H1 (cell line): ENCODE results near the gene CFAP97D1. TPM values are rescaled to one million over a fixed set of nuclear protein-coding genes. Genes with fewer than 3 reads are reported as not detected.
A peak's percentile ranks its signal among the peaks of the same experiment; 100 is the strongest.

Source experiments
- CTCF ChIA-PET: fragments of 300-600 bp; sonication (Branson Sonifier 250); formaldehyde crosslinking; loops from one replicate; lab custom pipeline; 2021; ENCODE audit not compliant: partially characterized antibody; lab: Charles Lee
- POLR2A ChIA-PET: fragments of 300-600 bp; sonication (Branson Sonifier 250); formaldehyde crosslinking; loops from one replicate; lab custom pipeline; 2021; ENCODE audit warnings: inconsistent platforms; ENCODE audit not compliant: partially characterized antibody; lab: Charles Lee
- DNase-seq, 2 experiments: peaks; one replicate each; pipeline versions ENCODE4 v3.0.0 to v3.0.0-alpha.2; 2010 to 2022; ENCODE audit warnings: low spot score in 2 of 2, low read depth in 1 of 2, mixed read lengths in 1 of 2
- FAIRE-seq: peaks from 2 replicates; lab custom pipeline; 2011; peaks lifted over from hg19 to GRCh38; lab: Jason Lieb, UNC
- H2AFZ ChIP-seq: 2 replicates; pipeline ENCODE4 v1.8.1; 2012; ENCODE audit warnings: low read length, inconsistent platforms
- H2AK5ac ChIP-seq: 2 replicates; pipeline ENCODE4 v1.6.1; 2013; ENCODE audit warnings: low read depth, low read length
- H2BK120ac ChIP-seq: replicated peaks from 2 replicates; pipeline ENCODE3; 2013; ENCODE audit warnings: low read depth, low read length, inconsistent platforms
- H2BK12ac ChIP-seq: 2 replicates; pipeline ENCODE4 v1.6.1; 2013; ENCODE audit warnings: low read depth, low read length
- H2BK15ac ChIP-seq: 2 replicates; pipeline ENCODE4 v1.6.1; 2013; ENCODE audit warnings: low read length
- H2BK20ac ChIP-seq: 2 replicates; pipeline ENCODE4 v1.6.1; 2013; ENCODE audit warnings: low read length
- H2BK5ac ChIP-seq: 2 replicates; pipeline ENCODE4 v1.6.1; 2013; ENCODE audit warnings: low read depth, low read length
- H3K14ac ChIP-seq: 2 replicates; pipeline ENCODE4 v1.6.1; 2013; ENCODE audit warnings: inconsistent platforms; ENCODE audit not compliant: insufficient read length
- H3K18ac ChIP-seq: 2 replicates; pipeline ENCODE4 v1.6.1; 2013; ENCODE audit warnings: low read length; ENCODE audit errors: extremely low read depth
- H3K23ac ChIP-seq: 2 replicates; pipeline ENCODE4 v1.6.1; 2013; ENCODE audit warnings: inconsistent platforms; ENCODE audit not compliant: insufficient read length
- H3K23me2 ChIP-seq: 2 replicates; pipeline ENCODE4 v1.6.1; 2013; ENCODE audit warnings: low read depth, low read length
- H3K27ac ChIP-seq: 2 replicates; pipeline ENCODE4 v1.6.1; 2011; ENCODE audit warnings: low read depth, low read length, inconsistent platforms
- H3K27me3 ChIP-seq, 4 experiments: replicated peaks in 1 of 4; 1 replicate in 1 of 4; 2 replicates in 3 of 4; pipeline versions ENCODE4 v1.6.1 to v1.8.1; 2011 to 2013; ENCODE audit warnings: low read length in 3 of 4, mild to moderate bottlenecking in 3 of 4, inconsistent platforms in 2 of 4, mixed read lengths in 2 of 4, moderate library complexity in 1 of 4; ENCODE audit not compliant: control insufficient read depth in 3 of 4, insufficient read depth in 3 of 4; ENCODE audit errors: extremely low read depth in 1 of 4
- H3K36me3 ChIP-seq, 4 experiments: 2 replicates each; pipeline versions ENCODE4 v1.6.1 to v1.8.1; 2011 to 2013; ENCODE audit warnings: mild to moderate bottlenecking in 4 of 4, low read length in 3 of 4, moderate library complexity in 2 of 4, control low read depth in 1 of 4, inconsistent platforms in 1 of 4; ENCODE audit not compliant: insufficient read depth in 4 of 4, control insufficient read depth in 2 of 4
- H3K4ac ChIP-seq: replicated peaks from 2 replicates; pipeline ENCODE3; 2013; ENCODE audit warnings: low read length, low read depth, mixed read lengths, inconsistent platforms; ENCODE audit not compliant: insufficient read length
- H3K4me1 ChIP-seq, 4 experiments: replicated peaks in 1 of 4; 1 replicate in 1 of 4; 2 replicates in 3 of 4; pipeline versions ENCODE4 v1.6.1 to v1.8.1; 2011 to 2013; ENCODE audit warnings: low read length in 3 of 4, inconsistent platforms in 2 of 4, mixed read lengths in 1 of 4; ENCODE audit not compliant: insufficient read depth in 4 of 4, control insufficient read depth in 3 of 4
- H3K4me2 ChIP-seq, 2 experiments: 2 replicates each; pipeline versions ENCODE4 v1.6.1 to v1.8.1; 2011 to 2013; ENCODE audit warnings: low read depth in 2 of 2, low read length in 2 of 2, control low read depth in 1 of 2, inconsistent platforms in 1 of 2, mild to moderate bottlenecking in 1 of 2; ENCODE audit not compliant: insufficient read depth in 1 of 2
- H3K4me3 ChIP-seq, 4 experiments: fragments of 200-600, 300-600 bp in 1 of 4; sonication (generic), shearing (Covaris generic), sonication (Bioruptor Twin) in 1 of 4; 2 replicates each; pipeline versions ENCODE4 v1.5.1 to v1.8.1; 2011 to 2016; ENCODE audit warnings: low read length in 4 of 4, low read depth in 3 of 4, control low read depth in 2 of 4, inconsistent platforms in 2 of 4, mild to moderate bottlenecking in 2 of 4, mixed read lengths in 1 of 4, moderate library complexity in 1 of 4; ENCODE audit not compliant: insufficient read depth in 2 of 4; ENCODE audit errors: extremely low read depth in 1 of 4
- H3K56ac ChIP-seq: replicated peaks from 2 replicates; pipeline ENCODE3; 2013; ENCODE audit warnings: low read depth, mild to moderate bottlenecking, mixed read lengths, low read length, inconsistent platforms; ENCODE audit not compliant: insufficient read length
- H3K79me1 ChIP-seq: 2 replicates; pipeline ENCODE4 v1.6.1; 2013; ENCODE audit warnings: low read depth, low read length, control low read depth
- H3K79me2 ChIP-seq, 2 experiments: 2 replicates each; pipeline versions ENCODE4 v1.6.1 to v1.8.1; 2012 to 2013; ENCODE audit warnings: low read length in 2 of 2, mild to moderate bottlenecking in 2 of 2, inconsistent platforms in 1 of 2; ENCODE audit not compliant: insufficient read depth in 2 of 2, control insufficient read depth in 1 of 2
- H3K9ac ChIP-seq, 4 experiments: replicated peaks in 1 of 4; 1 replicate in 1 of 4; 2 replicates in 3 of 4; pipeline versions ENCODE4 v1.6.1 to v1.8.1; 2011 to 2013; ENCODE audit warnings: low read depth in 3 of 4, low read length in 3 of 4, control low read depth in 2 of 4, mild to moderate bottlenecking in 2 of 4, moderate library complexity in 2 of 4, inconsistent platforms in 1 of 4; ENCODE audit errors: extremely low read depth in 1 of 4
- H3K9me3 ChIP-seq, 2 experiments: 2 replicates each; pipeline versions ENCODE4 v1.6.1 to v1.8.1; 2012 to 2013; ENCODE audit warnings: mild to moderate bottlenecking in 2 of 2, moderate library complexity in 2 of 2, control low read depth in 1 of 2, inconsistent platforms in 1 of 2, low read depth in 1 of 2, low read length in 1 of 2, mixed read lengths in 1 of 2; ENCODE audit not compliant: insufficient read depth in 2 of 2
- H4K20me1 ChIP-seq, 2 experiments: replicated peaks in 1 of 2; 2 replicates each; pipeline versions ENCODE3 to v1.8.1; 2011 to 2013; ENCODE audit warnings: inconsistent platforms in 2 of 2, low read length in 2 of 2, mild to moderate bottlenecking in 1 of 2; ENCODE audit not compliant: insufficient read depth in 2 of 2, control insufficient read depth in 1 of 2
- H4K5ac ChIP-seq: 2 replicates; pipeline ENCODE4 v1.6.1; 2013; ENCODE audit warnings: low read length, low read depth, mixed read lengths, inconsistent platforms; ENCODE audit not compliant: insufficient read length
- H4K8ac ChIP-seq: 2 replicates; pipeline ENCODE4 v1.8.0; 2013; ENCODE audit warnings: mild to moderate bottlenecking, moderate library complexity, low read length, inconsistent platforms; ENCODE audit not compliant: insufficient read depth; ENCODE audit errors: extremely low read depth
- H4K91ac ChIP-seq: replicated peaks from 2 replicates; pipeline ENCODE3; 2013; ENCODE audit warnings: low read length, mixed read lengths, inconsistent platforms; ENCODE audit not compliant: insufficient read length
- RAD21 ChIP-seq, 2 experiments: IDR thresholded peaks in 1 of 2; conservative IDR thresholded peaks in 1 of 2; 2 replicates each; pipeline ENCODE4 v1.6.1; 2011; ENCODE audit warnings: low read depth in 2 of 2, low read length in 2 of 2, improper control_type of control experiment in 1 of 2, inconsistent platforms in 1 of 2, mild to moderate bottlenecking in 1 of 2, moderate library complexity in 1 of 2
- SP4 ChIP-seq: IDR thresholded peaks from 2 replicates; pipeline ENCODE4 v1.6.1; 2012; ENCODE audit warnings: low read length, inconsistent platforms
- TEAD4 ChIP-seq: IDR thresholded peaks from 2 replicates; pipeline ENCODE4 v1.6.1; 2012; ENCODE audit warnings: low read depth, low read length, inconsistent platforms, mixed read lengths
- WGBS, 2 experiments: shearing (Covaris generic) in 1 of 2; methylation state at CpG; one replicate each; pipeline versions ENCODE4 v1.1.6 to v1.1.7; 2013 to 2015; ENCODE audit warnings: low lambda C conversion rate in 2 of 2, mixed read lengths in 2 of 2, inconsistent platforms in 1 of 2, low coverage in 1 of 2, missing lambda C conversion rate in 1 of 2; ENCODE audit not compliant: insufficient replicate concordance in 2 of 2, insufficient coverage in 1 of 2, insufficient read length in 1 of 2; ENCODE audit errors: extremely low coverage in 1 of 2, missing lambda C conversion rate in 1 of 2; 5-methylcytosine and 5-hydroxymethylcytosine counted together
- polyA plus RNA-seq, 7 experiments: library from polyadenylated mRNA; depleted of rRNA in 3 of 7; stranded (reverse) in 5 of 7; unstranded in 2 of 7; fragments of >200 nt in 5 of 7; fragments of 200-250 nt in 2 of 7; gene quantifications; 1 replicate in 5 of 7; 2 replicates in 1 of 7; 4 replicates in 1 of 7; pipeline versions ENCODE4 v1.2.1 to v1.2.3, GENCODE V29; 2011 to 2013; ENCODE audit warnings: missing spikeins in 2 of 7, mixed read lengths in 2 of 7
- total RNA-seq: library from RNA; stranded (reverse); fragmentation: NEBNext Ultra II Directional; extraction: Animal tissue kit (Norgen Biotek cat#: 25700); gene quantifications from 2 replicates; pipeline ENCODE4 v1.2.1, GENCODE V29; 2021
- TF ChIP-seq, protein P1 (sequence below), 3 experiments: IDR thresholded peaks; 1 replicate in 2 of 3; 2 replicates in 1 of 3; pipeline versions ENCODE4 v1.5.1 to v1.6.1; 2011; ENCODE audit warnings: low read length in 3 of 3, mild to moderate bottlenecking in 3 of 3, inconsistent platforms in 2 of 3, low read depth in 1 of 3, moderate library complexity in 1 of 3; ENCODE audit not compliant: insufficient read depth in 1 of 3; ENCODE audit errors: control extremely low read depth in 1 of 3

Gene CFAP97D1
- total and polyA plus RNA-seq, 2 of the 8 experiments (the other 6 are each of a cell fraction or from before 2014, with no cell fraction given) = 0.02 to 0.07 TPM

DNA sequence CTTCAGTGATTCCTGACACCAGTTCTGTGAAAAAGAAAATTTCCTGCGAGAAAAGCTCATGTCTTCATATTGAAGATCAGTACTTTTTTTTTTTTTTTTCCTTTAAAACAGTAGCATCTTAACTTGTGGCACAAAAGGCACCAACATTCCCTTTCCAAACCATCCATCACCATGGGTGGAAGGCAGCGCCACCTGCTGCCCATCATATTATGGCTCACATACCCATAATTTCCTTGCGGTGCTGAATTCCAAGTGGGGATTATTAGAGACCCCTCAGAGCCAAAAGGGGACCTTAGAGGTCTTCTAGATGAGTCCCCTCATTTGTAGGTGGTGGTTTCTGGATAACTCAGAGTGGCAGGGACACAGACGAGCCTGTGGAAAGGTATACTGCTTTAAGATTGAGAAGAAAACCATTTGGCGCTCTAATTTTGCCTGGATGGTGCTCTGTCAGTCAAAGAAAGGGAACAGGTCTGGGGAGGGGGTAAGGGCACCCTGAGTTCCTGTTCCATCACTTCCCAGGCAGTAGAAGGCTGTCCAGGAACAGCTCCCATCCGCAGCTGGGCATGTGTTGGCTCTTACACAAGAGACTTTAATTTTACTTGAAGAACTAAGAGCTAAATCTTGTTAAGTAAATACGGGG lies 13.7 kb upstream of the CFAP97D1 start:
- no peak overlapping the region for H2BK12ac ChIP-seq
- H2BK5ac ChIP-seq = no peak overlapping the region
- peak; percentile 39 for FAIRE-seq
- 50% methylated on average over 7 of the region's 7 CpGs; no CpG with 5 or more reads in 1 of the 2 experiments for WGBS, 2 experiments
- no peak overlapping the region for H2BK20ac ChIP-seq
- H3K14ac ChIP-seq = no peak overlapping the region
- H2AK5ac ChIP-seq = no peak overlapping the region
- H3K9me3 ChIP-seq = no peaks in the 10 kb centered on the region
- peak; percentile 71 for TF ChIP-seq TEAD4
- no peak for TF ChIP-seq SP4
- peak; percentile 62 to 67 for TF ChIP-seq RAD21 (IDR thresholded peaks at IDR 0.05 in 1 of 2, conservative IDR thresholded peaks at IDR 0.05 in 1 of 2; ENCODE audit: low read depth in 2 of 2, low read length in 2 of 2)
- TF ChIP-seq, protein P1, sequence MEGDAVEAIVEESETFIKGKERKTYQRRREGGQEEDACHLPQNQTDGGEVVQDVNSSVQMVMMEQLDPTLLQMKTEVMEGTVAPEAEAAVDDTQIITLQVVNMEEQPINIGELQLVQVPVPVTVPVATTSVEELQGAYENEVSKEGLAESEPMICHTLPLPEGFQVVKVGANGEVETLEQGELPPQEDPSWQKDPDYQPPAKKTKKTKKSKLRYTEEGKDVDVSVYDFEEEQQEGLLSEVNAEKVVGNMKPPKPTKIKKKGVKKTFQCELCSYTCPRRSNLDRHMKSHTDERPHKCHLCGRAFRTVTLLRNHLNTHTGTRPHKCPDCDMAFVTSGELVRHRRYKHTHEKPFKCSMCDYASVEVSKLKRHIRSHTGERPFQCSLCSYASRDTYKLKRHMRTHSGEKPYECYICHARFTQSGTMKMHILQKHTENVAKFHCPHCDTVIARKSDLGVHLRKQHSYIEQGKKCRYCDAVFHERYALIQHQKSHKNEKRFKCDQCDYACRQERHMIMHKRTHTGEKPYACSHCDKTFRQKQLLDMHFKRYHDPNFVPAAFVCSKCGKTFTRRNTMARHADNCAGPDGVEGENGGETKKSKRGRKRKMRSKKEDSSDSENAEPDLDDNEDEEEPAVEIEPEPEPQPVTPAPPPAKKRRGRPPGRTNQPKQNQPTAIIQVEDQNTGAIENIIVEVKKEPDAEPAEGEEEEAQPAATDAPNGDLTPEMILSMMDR (IDR thresholded peaks at IDR 0.05; ENCODE audit: control extremely low read depth in 1 of 3, insufficient read depth in 1 of 3, low read depth in 1 of 3, low read length in 3 of 3) = peak; percentile 77 to 88 (median 84)
- no peak overlapping the region for H2BK15ac ChIP-seq
- H3K27ac ChIP-seq = no peak overlapping the region
- H4K91ac ChIP-seq = no peak overlapping the region
- H3K27me3 ChIP-seq = no peaks in the 10 kb centered on the region
- H3K79me2 ChIP-seq = no peaks in the 10 kb centered on the region
- no peak overlapping the region for H3K56ac ChIP-seq
- DNase-seq = peak in 1 of 2 experiments; percentile 86
- no peak overlapping the region for H4K8ac ChIP-seq
- H4K20me1 ChIP-seq = no peaks in the 10 kb centered on the region
- no peaks in the 10 kb centered on the region; the same call in 1 of the 2 replicates for H3K79me1 ChIP-seq
- H3K23me2 ChIP-seq = no peaks in the 10 kb centered on the region
- no peak overlapping the region for H3K18ac ChIP-seq
- no peak overlapping the region for H3K9ac ChIP-seq
- no peak overlapping the region for H2AFZ ChIP-seq
- H3K4me1 ChIP-seq = no peaks in the 10 kb centered on the region
- ChIA-PET POLR2A (interaction anchor here (0.6 to 1.4 kb wide), 3 partner anchors 52 to 737 kb away, joined by 3 to 5 read pairs (median 3); partner anchors contain the start of gene GPATCH8), CTCF (interaction anchor here (0.6 to 15.3 kb wide), 46 partner anchors 9 to 579 kb away, joined by 3 to 220 read pairs (median 4); partner anchors contain the start of genes CD300LG, CFAP97D1 and SOST)
- no peak overlapping the region for H3K4ac ChIP-seq
- no peak overlapping the region for H3K4me3 ChIP-seq
- peaks cover 0 to 8% (median 3%) of the 10 kb centered on the region in 4 experiments; a peak in 3 of 8 replicates for H3K36me3 ChIP-seq
- H4K5ac ChIP-seq = no peak overlapping the region
- H3K4me2 ChIP-seq = no peak overlapping the region
- H2BK120ac ChIP-seq = no peak overlapping the region
- H3K23ac ChIP-seq = no peak overlapping the region
